ENCODE measurements around the gene MAP3K4.

DNA sequence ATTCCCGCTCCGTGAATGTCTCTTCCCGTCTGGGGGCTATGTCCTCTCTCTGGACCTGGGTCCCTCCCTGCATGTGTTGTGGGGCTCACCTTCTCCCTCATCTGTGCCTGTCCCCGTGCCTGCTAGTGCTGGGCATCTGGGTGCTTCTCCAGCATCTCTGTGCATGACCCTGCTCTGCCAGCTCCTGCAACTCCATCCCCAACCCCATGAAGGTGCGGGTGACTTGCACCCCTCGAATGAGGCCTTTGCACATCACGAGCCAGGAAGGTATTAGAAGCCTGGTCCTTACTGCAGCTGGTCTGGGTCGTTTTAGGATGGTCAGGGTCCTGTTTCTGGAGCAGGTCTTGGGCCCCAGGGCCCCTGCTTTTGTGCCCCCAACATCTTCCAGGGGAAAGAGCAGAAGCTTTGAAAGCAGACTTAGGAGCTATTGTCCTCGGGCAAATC, 172.6 kb downstream of the MAP3K4 start:
- TF ChIP-seq, protein P1, sequence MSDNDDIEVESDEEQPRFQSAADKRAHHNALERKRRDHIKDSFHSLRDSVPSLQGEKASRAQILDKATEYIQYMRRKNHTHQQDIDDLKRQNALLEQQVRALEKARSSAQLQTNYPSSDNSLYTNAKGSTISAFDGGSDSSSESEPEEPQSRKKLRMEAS (IDR thresholded peaks at IDR 0.05): no peak
- TF ChIP-seq JUN (IDR thresholded peaks at IDR 0.05; ENCODE audit: low read depth, low read length) (no peak), KDM1A (IDR thresholded peaks at IDR 0.05; ENCODE audit: borderline replicate concordance, low read length) (no peak), POLR2A (IDR thresholded peaks at IDR 0.05; ENCODE audit: control extremely low read depth in 1 of 2, low read depth in 2 of 2, low read length in 2 of 2) (no peak), SUZ12 (IDR thresholded peaks at IDR 0.05; ENCODE audit: low read length) (no peak), JUND (IDR thresholded peaks at IDR 0.05; ENCODE audit: low read length) (no peak), SIN3A (conservative IDR thresholded peaks at IDR 0.05 in 1 of 2, IDR thresholded peaks at IDR 0.05 in 1 of 2; ENCODE audit: low read depth in 1 of 2, low read length in 2 of 2) (no peak), EP300 (IDR thresholded peaks at IDR 0.05; ENCODE audit: borderline replicate concordance in 1 of 2, low read depth in 2 of 2, low read length in 2 of 2) (no peak)
- TF ChIP-seq, protein P2, sequence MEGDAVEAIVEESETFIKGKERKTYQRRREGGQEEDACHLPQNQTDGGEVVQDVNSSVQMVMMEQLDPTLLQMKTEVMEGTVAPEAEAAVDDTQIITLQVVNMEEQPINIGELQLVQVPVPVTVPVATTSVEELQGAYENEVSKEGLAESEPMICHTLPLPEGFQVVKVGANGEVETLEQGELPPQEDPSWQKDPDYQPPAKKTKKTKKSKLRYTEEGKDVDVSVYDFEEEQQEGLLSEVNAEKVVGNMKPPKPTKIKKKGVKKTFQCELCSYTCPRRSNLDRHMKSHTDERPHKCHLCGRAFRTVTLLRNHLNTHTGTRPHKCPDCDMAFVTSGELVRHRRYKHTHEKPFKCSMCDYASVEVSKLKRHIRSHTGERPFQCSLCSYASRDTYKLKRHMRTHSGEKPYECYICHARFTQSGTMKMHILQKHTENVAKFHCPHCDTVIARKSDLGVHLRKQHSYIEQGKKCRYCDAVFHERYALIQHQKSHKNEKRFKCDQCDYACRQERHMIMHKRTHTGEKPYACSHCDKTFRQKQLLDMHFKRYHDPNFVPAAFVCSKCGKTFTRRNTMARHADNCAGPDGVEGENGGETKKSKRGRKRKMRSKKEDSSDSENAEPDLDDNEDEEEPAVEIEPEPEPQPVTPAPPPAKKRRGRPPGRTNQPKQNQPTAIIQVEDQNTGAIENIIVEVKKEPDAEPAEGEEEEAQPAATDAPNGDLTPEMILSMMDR (IDR thresholded peaks at IDR 0.05; ENCODE audit: control extremely low read depth in 1 of 3, insufficient read depth in 1 of 3, low read depth in 1 of 3, low read length in 3 of 3): no peak
